ENCODE data around the gene PWP2. TPM values are rescaled to one million over a fixed set of nuclear protein-coding genes. Genes with fewer than 3 reads are reported as not detected.

Gene PWP2
- total and polyA plus RNA-seq, 4 donors: 0.66 to 8.4 (median 2.7) TPM

- peaks cover 23 to 58% (median 43%) of the 10 kb centered on the region in 4 donors for H3K36me3 ChIP-seq (ENCODE audit: control insufficient read depth in 4 of 4, insufficient read depth in 3 of 4, low read depth in 1 of 4, low read length in 3 of 4)
- TF ChIP-seq YY1 (IDR thresholded peaks at IDR 0.05): no peak
- TF ChIP-seq GABPA (IDR thresholded peaks at IDR 0.05 in 1 of 2, conservative IDR thresholded peaks at IDR 0.05 in 1 of 2): no peak
- TF ChIP-seq HNF4G (IDR thresholded peaks at IDR 0.05): no peak
- no peak for TF ChIP-seq ZBTB33 (IDR thresholded peaks at IDR 0.05)
- TF ChIP-seq TAF1 (conservative IDR thresholded peaks at IDR 0.05): no peak
- no peak for TF ChIP-seq SP1 (IDR thresholded peaks at IDR 0.05)
- TF ChIP-seq RAD21 (IDR thresholded peaks at IDR 0.05): no peak
- TF ChIP-seq MAX (IDR thresholded peaks at IDR 0.05): no peak
- no peak for TF ChIP-seq NR2F2 (IDR thresholded peaks at IDR 0.05)
- no peak for TF ChIP-seq RXRA (IDR thresholded peaks at IDR 0.05)
- no peak for TF ChIP-seq EGR1 (IDR thresholded peaks at IDR 0.05; ENCODE audit: low read depth in 2 of 2)
- no peak for TF ChIP-seq FOXA1 (IDR thresholded peaks at IDR 0.05)
- TF ChIP-seq FOXA2 (IDR thresholded peaks at IDR 0.05): no peak
- TF ChIP-seq HNF4A (conservative IDR thresholded peaks at IDR 0.05): no peak
- TF ChIP-seq CTCF (IDR thresholded peaks at IDR 0.05; ENCODE audit: low read depth, low read length, missing input control): no peak
- TF ChIP-seq REST (IDR thresholded peaks at IDR 0.05): no peak
- TF ChIP-seq ATF3 (IDR thresholded peaks at IDR 0.05): no peak
- no peak for TF ChIP-seq JUND (IDR thresholded peaks at IDR 0.05)
- H3K4me3 ChIP-seq (ENCODE audit: low read depth in 1 of 3, low read length in 3 of 3): no peak overlapping the region
- no peak overlapping the region for H3K9ac ChIP-seq (ENCODE audit: low read depth in 1 of 2, low read length in 2 of 2)
- no peak for DNase-seq (ENCODE audit: low spot score)
- no peaks in the 10 kb centered on the region for H3K4me1 ChIP-seq (ENCODE audit: control insufficient read depth in 4 of 4, insufficient read depth in 4 of 4, low read length in 3 of 4)
- H3K27ac ChIP-seq (ENCODE audit: low read depth in 1 of 2, low read length in 2 of 2): no peak overlapping the region
- H3K9me3 ChIP-seq (ENCODE audit: control insufficient read depth in 4 of 4, low read length in 3 of 4): no peaks in the 10 kb centered on the region
- 95% methylated on average over 5 of the region's 5 CpGs for WGBS
- H3K27me3 ChIP-seq (ENCODE audit: control insufficient read depth in 4 of 4, insufficient read depth in 4 of 4, low read length in 3 of 4): no peaks in the 10 kb centered on the region
Measured at GRCh38 chr21:44078411-44078981, 28.7 kb upstream of the PWP2 start.

All from liver (tissue), 9 donors.